Measurements from ENCODE around the gene ZFP57.
A peak's percentile ranks its signal among the peaks of the same experiment; 100 is the strongest.

The ZFP57 gene

DNA sequence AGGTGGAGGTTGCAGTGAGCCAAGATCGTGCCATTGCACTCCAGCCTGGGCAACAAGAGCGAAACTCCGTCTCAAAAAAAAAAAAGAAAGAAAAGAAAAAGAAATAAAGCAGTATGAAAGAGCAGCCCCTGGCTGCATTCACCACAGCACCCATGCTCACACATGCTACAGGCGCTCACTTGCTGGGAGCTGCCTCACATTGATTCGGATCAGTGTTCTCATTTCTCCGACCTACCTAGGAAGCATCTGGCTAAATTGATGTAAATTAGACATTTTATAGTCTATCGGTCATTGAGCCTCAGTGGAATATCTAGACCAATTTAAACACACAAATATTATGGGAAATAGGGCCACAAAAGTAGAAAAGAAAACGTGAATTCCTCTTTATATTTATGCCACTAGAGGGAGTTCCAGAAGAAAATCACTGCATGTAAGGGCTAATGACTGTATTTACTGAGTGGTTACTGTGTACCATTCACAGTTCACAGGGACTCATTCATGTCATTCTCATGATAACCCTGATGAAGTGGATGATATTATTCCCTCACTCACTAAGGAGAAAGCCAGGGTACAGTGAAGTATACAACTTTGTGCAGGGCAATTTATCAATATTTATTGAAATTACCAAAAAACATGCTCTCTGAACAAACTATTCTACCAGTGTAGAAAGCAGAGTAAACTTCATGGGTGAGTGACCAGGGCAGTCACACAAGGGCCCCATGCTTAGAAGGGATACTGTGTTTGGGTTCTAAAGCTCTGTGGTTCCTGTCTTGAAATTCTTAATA, 29.3 kb downstream of the ZFP57 start:
- peak; percentile 20 for DNase-seq

DNA sequence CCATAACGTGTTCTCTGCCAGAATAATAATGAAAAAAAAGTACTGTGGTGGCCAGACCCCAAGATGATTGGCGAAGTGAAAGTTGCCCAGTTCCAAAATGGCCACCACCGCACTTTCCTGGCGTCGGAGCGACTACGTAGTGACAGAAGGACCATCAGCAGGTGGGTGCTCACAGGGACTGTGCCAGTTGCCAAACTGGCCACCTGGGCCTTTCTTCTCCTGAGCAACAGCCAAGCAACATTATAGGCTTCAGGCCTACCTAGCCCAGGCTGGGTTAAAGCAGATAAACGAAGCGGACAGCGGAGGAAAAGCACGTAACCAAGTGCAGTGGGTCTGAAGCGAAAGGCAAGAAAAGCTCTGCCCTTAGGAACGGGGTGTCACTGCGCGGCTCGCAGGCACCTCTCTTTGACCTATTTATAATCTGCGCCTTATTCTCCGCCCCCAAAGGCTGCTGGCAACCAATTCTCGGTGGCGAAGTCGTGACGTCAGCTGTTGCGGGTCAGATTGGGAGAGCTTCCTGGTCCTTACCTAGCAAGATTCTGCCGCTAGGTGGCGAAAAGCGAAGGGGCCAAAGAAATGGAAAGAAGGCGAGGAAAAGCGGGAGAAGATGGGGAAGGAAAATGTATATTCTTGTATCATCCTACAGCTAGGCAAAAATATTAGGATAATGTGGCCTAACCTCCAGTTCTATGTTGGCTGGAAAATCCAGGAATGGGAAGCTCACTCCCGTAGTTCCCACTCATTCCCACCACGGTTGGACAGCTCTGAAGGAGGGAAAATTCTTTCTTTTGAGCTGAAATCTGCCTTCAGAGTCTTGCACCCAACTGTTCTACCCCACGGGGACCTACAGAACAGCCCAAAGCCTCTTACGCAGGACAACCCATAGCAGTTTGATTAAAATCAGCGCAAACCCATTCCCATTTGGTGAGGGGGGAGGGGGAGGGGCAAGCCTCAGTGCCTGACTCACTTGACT, 31.0 kb downstream of the ZFP57 start:
- DNase-seq, result peak; percentile 96

DNA sequence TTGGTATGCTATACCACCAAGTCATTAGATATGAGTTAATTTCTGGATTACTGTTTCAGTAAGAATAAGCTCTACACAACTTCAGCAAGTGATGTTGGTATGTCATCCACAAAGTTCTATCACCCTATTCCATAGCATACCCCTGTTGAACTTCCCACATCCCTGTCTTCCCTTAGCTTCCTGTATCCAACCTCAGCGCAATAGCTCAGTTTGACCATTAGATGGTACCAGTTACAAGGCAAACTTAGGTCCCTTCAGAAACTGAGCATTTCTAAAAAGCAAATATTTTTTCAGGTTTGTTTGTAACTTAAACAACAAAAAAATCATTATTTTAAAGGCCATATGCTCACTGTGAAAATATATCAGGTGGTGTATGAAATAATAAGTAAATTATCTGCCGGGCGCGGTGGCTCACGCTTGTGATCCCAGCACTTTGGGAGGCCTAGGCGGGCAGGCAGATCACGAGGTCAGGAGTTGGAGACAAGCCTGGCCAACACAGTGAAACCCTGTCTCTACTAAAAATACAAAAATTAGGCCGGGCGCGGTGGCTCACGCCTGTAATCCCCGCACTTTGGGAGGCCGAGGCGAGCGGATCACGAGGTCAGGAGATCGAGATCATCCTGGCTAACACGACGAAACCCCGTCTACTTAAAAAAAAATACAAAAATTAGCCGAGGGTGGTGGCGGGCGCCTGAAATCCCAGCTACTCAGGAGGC, 32.9 kb downstream of the ZFP57 start:
- peak; percentile 35 for DNase-seq

DNA sequence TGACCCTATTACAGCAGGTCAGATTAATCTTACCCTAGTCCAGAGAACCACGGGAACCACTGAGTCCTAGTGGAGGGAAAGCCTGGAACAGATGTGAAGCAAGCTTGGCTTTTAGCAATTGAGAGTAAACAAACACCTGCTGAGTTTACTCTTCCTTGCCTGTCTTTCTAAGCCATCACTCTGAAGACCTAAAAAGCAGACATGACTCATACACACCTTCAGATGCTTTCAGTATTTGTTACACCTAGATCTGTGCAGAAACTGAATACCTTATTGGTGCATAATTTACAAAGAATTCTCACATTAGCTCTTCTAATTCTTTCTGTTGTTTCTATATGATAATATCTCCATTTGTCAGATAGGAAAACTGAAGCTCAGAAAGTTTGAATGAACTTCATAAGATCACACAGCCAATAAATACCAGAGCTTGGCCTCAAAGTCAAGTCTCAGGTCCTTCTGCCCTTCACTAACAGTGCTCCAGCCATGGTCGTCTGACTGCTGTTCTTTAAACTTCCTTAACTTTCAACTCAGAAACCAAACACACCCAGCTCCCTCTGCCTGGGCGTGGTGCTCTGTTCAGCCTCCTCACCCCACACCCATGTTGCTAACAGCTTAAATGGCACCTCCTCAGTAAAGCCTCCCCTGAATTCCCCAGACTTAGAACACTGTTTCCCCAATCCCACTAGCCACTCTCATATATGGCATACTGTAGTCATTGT, 39.4 kb downstream of the ZFP57 start:
- DNase-seq, result no peak

DNA sequence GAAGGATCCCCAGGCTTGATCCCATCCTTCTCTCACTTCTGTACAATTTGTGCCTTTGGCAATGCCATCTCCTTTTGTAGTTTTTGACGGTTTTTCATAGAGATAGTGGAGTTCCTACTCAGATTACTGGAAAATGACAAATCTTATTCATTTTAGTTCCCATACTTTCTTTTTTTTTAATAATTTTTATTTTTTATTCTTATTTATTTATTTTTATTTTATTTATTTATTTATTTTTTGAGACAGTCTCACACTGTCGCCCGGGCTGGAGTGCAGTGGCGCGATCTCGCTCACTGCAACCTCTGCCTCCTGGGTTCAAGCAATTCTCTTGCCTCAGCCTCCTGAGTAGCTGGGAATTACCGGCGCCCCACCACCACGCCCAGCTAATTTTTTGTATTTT, 43.7 kb downstream of the ZFP57 start:
- no peak for DNase-seq

DNA sequence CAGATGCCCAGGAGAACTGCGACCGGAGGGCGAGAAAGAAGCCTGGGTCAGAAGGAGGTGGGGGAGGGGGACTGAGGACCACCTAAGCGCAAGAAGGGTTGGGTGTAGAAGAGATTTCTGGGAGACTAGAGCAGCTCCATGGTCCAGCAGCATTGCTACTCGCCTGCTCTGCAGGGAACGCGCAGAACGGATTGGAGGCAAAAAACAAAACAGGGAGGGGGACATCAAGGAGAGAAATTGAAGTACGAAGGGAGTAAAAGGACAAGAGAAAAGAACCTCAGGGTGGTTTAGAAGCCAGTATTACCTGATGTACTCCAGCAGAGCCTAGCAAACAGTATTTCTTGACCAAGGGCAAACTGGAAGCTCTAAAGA, 47.4 kb downstream of the ZFP57 start:
- peak; percentile 10 for DNase-seq

DNA sequence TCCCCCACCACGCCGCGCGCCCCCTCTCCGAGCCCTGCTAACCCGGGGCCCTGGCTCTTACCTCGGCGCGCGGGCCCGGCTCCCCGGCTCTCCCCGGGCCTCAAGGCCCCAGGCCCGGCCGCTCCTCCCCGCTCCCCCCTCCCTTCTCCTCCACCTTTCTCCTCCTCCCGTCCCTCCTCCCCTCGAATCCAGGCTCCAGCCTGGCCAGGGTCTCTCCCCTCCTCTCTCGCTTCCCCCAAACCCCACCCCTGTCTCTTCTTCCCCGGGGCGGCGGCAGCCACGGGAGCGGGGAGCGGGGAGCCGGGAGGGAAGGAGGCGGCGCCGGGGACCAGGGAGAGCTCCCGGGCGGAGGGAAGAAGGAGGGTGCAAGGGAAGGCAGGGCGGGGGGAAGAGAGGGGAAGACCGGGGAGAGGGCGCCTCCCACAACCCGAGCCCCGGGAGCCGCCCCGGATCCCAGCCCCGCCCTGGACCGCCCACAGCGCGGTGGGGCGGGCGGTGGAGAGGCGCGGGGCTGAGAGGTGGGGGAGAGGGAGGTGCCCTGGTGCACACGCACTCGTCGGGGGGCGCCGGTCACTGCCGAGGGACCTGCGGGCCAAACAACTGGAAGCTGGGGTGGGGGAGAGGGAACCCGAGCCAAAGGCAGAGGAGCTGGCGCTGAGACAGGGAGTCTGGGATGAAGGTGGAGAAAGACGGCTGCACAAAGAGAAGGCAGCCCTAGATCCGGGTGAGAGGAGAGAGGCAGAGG, 48.0 kb downstream of the ZFP57 start, which contains the start of gene GABBR1:
GABBR1 (minus strand) TSS at position 395 of the 745 bp plus-strand sequence. CDS start 798 bp downstream, outside the sequence.
- peak; percentile 88 for DNase-seq

DNA sequence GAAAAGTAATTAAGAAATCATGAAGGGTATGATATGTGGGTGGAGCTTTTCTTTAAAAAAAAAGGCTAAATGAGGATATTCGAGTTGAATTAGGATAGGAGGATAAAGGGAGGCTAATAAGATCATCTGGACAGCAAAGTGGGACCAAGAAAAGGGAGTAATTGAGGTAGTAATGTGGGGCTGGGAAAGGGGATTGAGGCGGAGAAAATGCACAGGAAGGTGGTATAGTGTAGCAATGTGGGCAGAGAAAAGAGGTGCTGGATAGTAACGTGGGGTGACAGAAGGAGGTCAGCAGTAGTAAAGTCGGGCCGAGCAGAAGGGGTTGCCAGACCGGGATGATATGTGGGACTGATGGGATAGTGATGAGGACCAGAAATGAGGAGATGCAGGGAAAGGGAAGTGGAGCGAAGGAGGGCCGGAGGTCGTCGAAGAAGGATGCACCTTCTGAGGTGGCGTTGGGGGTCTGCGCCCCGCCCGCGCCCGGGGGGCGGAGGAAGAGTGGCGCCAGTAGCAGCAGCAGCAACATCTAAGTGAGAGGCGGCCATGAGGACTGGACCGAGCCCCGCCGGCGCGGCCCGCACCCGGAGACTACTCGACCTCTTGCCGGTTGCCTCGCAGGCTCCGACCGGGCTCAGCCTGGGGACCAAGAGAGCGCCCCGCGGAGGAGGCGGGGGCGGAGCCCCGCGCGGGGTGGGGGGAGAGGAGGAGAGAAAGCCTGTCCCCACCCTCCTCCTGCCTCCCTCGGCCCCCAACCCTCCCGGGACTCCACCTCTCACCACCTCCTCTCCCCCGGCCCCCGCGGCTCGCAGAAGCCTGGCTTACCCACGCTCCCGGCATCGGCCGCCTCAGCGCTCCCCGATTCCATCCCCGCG, 48.9 kb downstream of the ZFP57 start:
- peak; percentile 73 for DNase-seq

DNA sequence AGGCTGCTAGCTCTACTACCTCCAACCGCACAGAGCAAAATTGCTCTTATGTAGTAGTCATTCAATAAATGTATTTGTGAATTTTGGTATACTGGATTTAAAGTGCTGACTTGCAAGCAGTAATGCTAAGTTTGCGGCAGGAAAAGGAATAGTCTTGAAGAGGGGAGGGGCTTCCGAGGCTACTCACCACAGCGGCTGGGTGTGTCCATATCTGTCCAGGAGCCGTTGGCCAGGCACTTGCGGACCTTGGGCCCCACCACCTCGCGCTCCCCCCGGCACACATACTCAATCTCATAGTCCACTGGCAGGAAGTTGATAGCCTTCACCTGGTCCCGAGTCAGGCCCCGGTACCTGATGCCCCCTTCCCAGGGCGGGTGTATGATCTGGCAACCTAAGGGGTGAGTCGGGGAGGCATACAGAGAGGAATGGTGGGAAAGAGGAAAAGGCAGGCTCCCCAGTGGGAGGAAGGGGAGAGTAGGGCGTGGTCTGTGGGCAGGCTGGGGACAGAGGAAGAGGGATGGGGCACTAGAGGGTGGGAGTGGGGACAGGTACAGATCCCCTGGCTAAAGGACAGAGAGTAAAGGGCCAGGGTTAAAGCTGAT, 49.6 kb downstream of the ZFP57 start:
- DNase-seq, result no peak

DNA sequence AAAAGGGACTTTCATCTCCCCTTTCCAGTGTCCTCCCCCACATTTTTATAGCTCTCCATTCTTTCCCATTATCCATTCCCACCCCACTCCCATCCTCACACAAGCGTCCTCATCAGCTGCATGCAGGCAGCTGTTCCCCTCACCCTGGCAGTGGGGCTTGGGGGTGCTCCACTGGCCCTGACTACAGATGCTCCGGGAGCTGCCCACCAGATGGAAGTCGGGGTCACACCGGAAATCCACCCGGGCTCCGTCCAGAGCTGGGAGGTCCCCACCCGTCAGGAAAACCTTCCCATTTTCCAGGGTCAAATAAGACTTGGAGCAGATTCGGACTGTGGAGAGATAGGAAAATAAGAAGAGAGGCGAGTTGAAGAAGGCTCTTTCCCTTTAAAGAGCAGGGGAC, 50.6 kb downstream of the ZFP57 start:
- DNase-seq, result no peak

DNA sequence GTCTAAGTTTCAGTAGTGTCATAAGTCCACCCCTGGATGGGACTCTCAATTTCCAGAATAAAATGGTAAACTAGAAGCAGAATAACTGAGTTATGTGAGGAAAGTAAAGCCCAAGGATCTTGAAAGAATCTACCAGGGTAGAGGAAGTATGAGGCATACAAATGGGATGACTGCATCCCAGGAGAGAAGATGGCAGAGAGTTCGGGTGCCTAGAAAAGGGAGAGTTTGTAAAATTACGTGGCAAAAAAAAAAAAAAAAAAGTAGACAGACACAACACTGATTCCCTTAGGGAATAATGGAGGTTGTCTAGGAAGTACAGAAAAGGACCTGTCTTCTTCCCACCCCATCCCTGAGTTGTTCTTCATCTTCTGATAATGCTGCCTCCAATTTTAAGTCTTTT, 51.4 kb downstream of the ZFP57 start:
- no peak for DNase-seq

DNA sequence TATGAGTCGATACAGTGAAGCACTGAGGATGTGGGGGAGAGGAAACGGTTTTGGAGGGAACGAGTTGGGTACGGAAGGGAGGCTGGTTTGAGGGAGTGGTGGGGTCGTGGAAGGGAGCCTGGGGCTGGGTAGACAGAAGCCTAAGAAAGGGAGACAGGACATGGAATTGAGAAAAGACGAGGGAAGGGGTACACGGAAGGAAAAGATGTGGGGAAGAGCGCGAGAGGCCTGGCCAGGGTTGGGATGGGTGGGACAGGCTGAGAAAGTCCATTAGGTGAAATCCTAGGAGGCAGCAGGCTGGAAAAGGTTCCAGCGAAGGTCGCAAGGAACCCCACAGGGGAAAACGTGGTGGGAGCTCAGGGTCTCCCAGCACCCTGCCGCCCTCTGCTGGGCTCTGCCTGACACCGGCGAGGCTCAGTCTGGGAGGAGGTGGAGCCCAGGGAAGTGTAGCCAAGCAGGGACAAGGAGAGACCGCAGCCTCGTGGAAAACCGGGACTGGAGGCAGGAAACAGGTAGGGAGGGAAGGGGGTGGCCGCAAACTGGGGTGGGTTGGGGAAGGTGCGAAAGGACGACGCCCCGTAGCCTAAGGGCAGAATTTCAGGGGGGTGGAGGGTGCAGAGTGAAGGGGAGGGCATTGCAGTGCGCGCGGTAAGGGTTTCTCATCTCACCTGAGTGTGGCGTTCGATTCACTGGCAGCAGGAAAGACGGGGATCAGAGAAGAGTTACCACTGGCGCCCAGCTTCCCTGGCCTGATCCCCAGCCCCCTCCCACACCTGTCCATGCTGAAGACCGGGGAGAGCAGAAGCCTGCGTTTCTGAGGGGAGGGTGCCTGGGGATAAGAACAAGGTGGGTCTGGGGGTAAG, 52.3 kb downstream of the ZFP57 start:
- DNase-seq, result peak; percentile 75

DNA sequence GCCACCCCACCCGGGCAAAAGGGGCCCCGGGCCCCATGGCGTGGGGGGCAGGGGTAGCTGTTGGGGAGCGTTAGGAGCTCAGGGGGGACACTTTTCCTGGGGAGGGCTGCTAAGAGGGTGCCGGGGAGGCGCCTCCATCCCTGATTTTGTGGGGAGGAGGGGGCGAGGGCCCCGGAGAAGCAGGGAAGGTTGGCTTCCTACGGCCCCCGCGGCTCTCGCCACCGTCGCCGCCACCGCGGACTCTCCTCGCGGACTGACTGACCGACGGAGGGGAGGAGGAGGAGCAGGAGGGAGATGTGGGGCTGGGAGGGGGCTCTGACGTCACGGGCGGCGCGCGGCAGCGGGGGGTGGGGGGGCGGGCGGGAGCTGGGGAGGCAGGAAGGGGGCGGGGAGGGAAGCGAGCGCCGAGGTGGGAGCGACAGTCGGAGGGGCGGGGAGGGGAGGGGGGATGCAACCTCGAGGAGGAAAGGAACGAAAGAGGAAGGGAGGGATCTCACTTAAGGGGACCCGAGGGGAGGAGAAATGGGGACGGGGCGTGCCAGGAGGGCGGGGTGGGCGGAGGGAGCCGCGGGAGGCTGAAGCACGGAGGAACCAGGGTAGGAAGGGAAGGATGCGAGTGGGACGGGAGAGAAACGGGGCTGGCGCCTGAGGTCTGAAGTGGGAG, 53.1 kb downstream of the ZFP57 start:
- peak; percentile 91 for DNase-seq

DNA sequence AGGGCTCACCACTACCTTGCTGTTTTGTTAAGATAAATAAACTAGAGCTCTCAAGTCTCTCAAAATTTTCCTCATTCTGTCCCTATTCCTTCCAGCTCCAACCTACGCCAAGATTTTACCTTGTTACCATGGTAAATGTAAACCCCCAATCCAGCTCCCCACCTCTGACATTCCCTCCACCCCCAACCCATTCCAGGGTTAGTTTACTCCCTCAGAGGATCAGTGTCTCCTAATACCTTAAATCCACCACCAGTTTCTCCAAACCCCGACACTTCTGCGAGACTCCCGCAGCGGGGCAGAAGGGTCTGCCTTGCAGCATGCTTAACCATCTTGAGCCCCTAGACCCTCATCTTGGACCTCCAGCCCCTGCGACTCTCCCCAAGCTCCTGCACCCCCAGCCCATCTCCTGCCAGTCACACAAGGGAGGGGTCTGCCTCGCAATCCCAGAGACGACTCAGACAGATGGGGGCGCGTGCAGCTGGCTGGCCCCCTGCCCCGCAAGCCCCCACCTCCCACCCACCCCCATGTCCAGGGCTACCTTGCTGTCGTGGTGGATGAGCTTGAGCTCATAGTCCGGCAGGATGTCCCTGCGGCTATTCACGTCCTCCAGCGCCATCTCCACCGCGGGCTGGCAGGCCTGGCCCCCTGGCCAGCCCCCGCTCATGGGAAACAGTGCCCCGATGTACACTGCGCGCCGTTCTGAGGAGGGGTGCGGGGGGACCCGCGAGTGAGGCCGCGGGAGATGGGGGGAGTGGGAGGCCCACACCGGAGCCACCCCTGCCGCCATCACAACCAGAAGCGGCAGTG, 53.8 kb downstream of the ZFP57 start:
- no peak for DNase-seq

DNA sequence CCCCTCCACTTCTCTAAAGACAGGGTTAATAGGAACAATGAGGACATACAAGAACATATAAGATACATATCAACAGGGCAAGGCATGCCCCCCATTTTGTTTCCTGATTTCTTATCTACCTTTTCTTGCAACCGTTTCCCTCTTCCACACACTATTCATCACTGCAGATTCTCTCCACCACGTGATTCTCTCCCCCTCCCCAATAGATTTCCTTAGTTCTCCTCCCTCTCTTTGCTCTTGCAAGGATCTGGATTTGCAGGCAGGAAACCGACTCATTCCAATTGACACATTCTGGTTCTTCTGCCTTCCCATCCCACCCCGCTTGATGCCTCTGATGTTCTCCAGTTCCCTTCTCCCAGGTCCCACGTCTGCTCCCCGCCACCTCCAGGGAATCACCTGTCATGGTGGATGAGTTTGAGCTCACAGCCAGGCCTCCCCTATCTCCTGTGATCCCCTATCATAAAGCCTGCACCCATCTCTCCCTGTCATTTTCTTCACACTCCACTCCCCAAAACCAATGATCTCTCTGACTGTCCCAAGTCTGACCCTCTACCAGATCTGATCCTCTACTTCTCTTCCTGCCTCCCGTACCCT, 55.5 kb downstream of the ZFP57 start:
- DNase-seq, result no peak

DNA sequence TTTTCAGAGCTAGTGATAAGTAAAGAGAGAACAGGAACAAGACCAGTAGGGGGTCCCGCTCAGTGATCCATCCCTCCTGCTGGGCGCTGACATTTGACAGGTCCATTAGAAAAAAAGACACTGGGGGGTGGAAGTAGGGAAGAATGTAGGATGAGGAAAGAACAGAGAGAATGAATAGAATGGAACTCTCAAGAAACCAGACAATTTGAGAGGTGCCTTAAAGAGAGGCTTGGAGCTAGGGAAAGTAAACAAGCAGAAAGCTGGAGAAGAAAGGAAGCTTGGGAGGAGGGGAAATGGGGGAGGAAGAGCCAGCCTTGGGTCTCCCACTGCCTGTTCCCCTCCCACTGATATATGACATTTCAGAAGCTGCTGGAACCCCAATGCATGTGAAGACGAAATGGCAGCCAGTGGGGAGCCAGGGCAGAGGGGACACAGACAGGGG, 56.4 kb downstream of the ZFP57 start:
- peak; percentile 20 for DNase-seq
